ENCODE results near the gene TPRX1.
"Not testable (repeated sequence)": the region's sequence is repeated elsewhere in the genome, so short reads cannot be mapped to it uniquely, and the experiment has no call there.

DNA sequence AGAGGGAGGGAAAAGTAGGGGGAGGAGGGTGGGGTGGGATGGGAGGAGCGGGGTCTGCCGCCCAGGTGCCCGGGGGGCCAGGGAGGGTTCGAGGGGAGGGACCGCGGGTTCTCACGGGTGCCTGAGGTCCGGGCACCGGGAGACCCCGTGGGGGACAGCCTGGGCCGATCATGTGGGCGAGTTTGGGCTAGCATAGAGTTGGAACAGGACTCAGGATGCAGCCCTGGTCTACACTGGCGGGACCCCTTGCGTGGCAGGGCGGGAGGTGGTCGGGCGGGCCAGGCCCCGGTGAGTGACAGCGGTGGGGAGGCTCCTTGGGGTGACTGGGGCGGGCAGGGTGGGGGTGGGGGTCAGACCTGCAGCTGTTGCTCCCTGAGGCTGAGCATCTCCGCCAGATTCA, 1.2 kb downstream of the TPRX1 start:
- TF ChIP-seq, protein P1, sequence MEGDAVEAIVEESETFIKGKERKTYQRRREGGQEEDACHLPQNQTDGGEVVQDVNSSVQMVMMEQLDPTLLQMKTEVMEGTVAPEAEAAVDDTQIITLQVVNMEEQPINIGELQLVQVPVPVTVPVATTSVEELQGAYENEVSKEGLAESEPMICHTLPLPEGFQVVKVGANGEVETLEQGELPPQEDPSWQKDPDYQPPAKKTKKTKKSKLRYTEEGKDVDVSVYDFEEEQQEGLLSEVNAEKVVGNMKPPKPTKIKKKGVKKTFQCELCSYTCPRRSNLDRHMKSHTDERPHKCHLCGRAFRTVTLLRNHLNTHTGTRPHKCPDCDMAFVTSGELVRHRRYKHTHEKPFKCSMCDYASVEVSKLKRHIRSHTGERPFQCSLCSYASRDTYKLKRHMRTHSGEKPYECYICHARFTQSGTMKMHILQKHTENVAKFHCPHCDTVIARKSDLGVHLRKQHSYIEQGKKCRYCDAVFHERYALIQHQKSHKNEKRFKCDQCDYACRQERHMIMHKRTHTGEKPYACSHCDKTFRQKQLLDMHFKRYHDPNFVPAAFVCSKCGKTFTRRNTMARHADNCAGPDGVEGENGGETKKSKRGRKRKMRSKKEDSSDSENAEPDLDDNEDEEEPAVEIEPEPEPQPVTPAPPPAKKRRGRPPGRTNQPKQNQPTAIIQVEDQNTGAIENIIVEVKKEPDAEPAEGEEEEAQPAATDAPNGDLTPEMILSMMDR (IDR thresholded peaks at IDR 0.05), result not testable (repeated sequence)
- TF ChIP-seq POLR2A (IDR thresholded peaks at IDR 0.05), result not testable (repeated sequence)

Measured in stomach (tissue), 4 donors.